ENCODE results near the gene IL4.

Gene IL4

GRCh38 chr5:132658381-132659302 lies 15.1 kb upstream of the IL4 start:
- no peak for DNase-seq (ENCODE audit: low read depth in 2 of 2)

- no peak for DNase-seq (ENCODE audit: low read depth in 2 of 2)
Measured at GRCh38 chr5:132659598-132660493, 13.9 kb upstream of the IL4 start.

GRCh38 chr5:132661231-132662003 lies 12.4 kb upstream of the IL4 start:
- no peak for DNase-seq (ENCODE audit: low read depth in 2 of 2)

- DNase-seq (ENCODE audit: low read depth in 2 of 2) = no peak
Measured at GRCh38 chr5:132662004-132662401, 11.8 kb upstream of the IL4 start.

- DNase-seq (ENCODE audit: low read depth in 2 of 2) = peak in 1 of 2 donors; percentile 15
Measured at GRCh38 chr5:132662925-132663770, 10.6 kb upstream of the IL4 start.

- DNase-seq (ENCODE audit: low read depth in 2 of 2) = no peak
Measured at GRCh38 chr5:132663771-132664695, 9.8 kb upstream of the IL4 start.

GRCh38 chr5:132664696-132665209 lies 9.0 kb upstream of the IL4 start:
- no peak for DNase-seq (ENCODE audit: low read depth in 2 of 2)

- DNase-seq (ENCODE audit: low read depth in 2 of 2) = no peak
Measured at GRCh38 chr5:132665574-132666080, 8.2 kb upstream of the IL4 start.

GRCh38 chr5:132666310-132667123 lies 7.3 kb upstream of the IL4 start:
- DNase-seq (ENCODE audit: low read depth in 2 of 2) = no peak

GRCh38 chr5:132667309-132667708 lies 6.5 kb upstream of the IL4 start:
- no peak for DNase-seq (ENCODE audit: low read depth in 2 of 2)

- DNase-seq (ENCODE audit: low read depth in 2 of 2) = no peak
Measured at GRCh38 chr5:132667761-132668705, 5.8 kb upstream of the IL4 start.

GRCh38 chr5:132668706-132669454 lies 4.9 kb upstream of the IL4 start:
- DNase-seq (ENCODE audit: low read depth in 2 of 2) = no peak

- DNase-seq (ENCODE audit: low read depth in 2 of 2) = no peak
Measured at GRCh38 chr5:132669455-132669820, 4.4 kb upstream of the IL4 start.

- DNase-seq (ENCODE audit: low read depth in 2 of 2) = no peak
Measured at GRCh38 chr5:132669966-132670882, 3.6 kb upstream of the IL4 start.

GRCh38 chr5:132671000-132671399 lies 2.8 kb upstream of the IL4 start:
- no peak for DNase-seq (ENCODE audit: low read depth in 2 of 2)

- DNase-seq (ENCODE audit: low read depth in 2 of 2) = no peak
Measured at GRCh38 chr5:132673488-132673887, 301 bp upstream of the IL4 start.

Measured in stimulated activated CD8-positive, alpha-beta memory T cell treated with anti-CD3 and anti-CD28 coated beads, Interleukin-7, amount 100 ng/mL, for 4 hours (primary cell).